Left hindlimb (tissue), 1 donor: ENCODE data around the gene SPATA18.
"Not testable (repeated sequence)": the region's sequence is repeated elsewhere in the genome, so short reads cannot be mapped to it uniquely, and the experiment has no call there.

ENCODE experiments used
- DNase-seq: peaks from one replicate; pipeline ENCODE4 v3.0.0-alpha.2; 2018

Gene SPATA18

GRCh38 chr4:52052475-52052780 is 1.3 kb downstream of the SPATA18 start:
- DNase-seq: no peak

- DNase-seq: no peak
These were observed 3.1 kb downstream of the SPATA18 start for GRCh38 chr4:52054254-52054653.

GRCh38 chr4:52057196-52057595 is 6.1 kb downstream of the SPATA18 start:
- DNase-seq: no peak

GRCh38 chr4:52058275-52058674 is 7.2 kb downstream of the SPATA18 start:
- no peak for DNase-seq

- no peak for DNase-seq
These were observed 8.3 kb downstream of the SPATA18 start for GRCh38 chr4:52059372-52059771.

GRCh38 chr4:52069571-52069970 is 18.5 kb downstream of the SPATA18 start:
- DNase-seq: no peak

GRCh38 chr4:52071791-52072546 is 20.9 kb downstream of the SPATA18 start:
- no peak for DNase-seq

- DNase-seq: peak; percentile 39
These were observed 25.6 kb downstream of the SPATA18 start for GRCh38 chr4:52076731-52077130.

GRCh38 chr4:52079659-52080058 is 28.6 kb downstream of the SPATA18 start:
- no peak for DNase-seq

- DNase-seq: no peak
These were observed 30.1 kb downstream of the SPATA18 start for GRCh38 chr4:52081216-52081615.

- not testable (repeated sequence) for DNase-seq
These were observed 35.3 kb downstream of the SPATA18 start for GRCh38 chr4:52086425-52086824.

GRCh38 chr4:52091801-52092200 is 40.7 kb downstream of the SPATA18 start:
- DNase-seq: no peak

- no peak for DNase-seq
These were observed 42.4 kb downstream of the SPATA18 start for GRCh38 chr4:52093466-52093865.

GRCh38 chr4:52094376-52095145 is 43.5 kb downstream of the SPATA18 start:
- DNase-seq: no peak

- DNase-seq: no peak
These were observed 44.3 kb downstream of the SPATA18 start for GRCh38 chr4:52095374-52095773.

GRCh38 chr4:52096048-52096447 is 44.9 kb downstream of the SPATA18 start:
- DNase-seq: no peak

GRCh38 chr4:52098618-52099017 is 47.5 kb downstream of the SPATA18 start:
- no peak for DNase-seq

- DNase-seq: no peak
These were observed 48.9 kb downstream of the SPATA18 start for GRCh38 chr4:52099860-52100461.

- no peak for DNase-seq
These were observed 51.5 kb downstream of the SPATA18 start for GRCh38 chr4:52102587-52102986.

- no peak for DNase-seq
These were observed 52.2 kb downstream of the SPATA18 start for GRCh38 chr4:52103319-52103718.

GRCh38 chr4:52105276-52105675 is 54.2 kb downstream of the SPATA18 start:
- no peak for DNase-seq

- DNase-seq: no peak
These were observed 55.1 kb downstream of the SPATA18 start for GRCh38 chr4:52106191-52106590.

GRCh38 chr4:52106660-52107059 is 55.6 kb downstream of the SPATA18 start:
- DNase-seq: peak; percentile 51

GRCh38 chr4:52107336-52107735 is 56.2 kb downstream of the SPATA18 start:
- DNase-seq: no peak
